ENCODE results near the gene CTAG1A. TPM values are rescaled to one million over a fixed set of nuclear protein-coding genes. Genes with fewer than 3 reads are reported as not detected.
A peak's percentile ranks its signal among the peaks of the same experiment; 100 is the strongest.
"Not testable (repeated sequence)": the region's sequence is repeated elsewhere in the genome, so short reads cannot be mapped to it uniquely, and the experiment has no call there.

CTAG1A gene
- total RNA-seq, 2 experiments from 2014 or later = not detected

- Mint-ChIP-seq H3K4me1 (peaks cover 56% of the 10 kb centered on the region), H3K36me3 (ENCODE audit: low read depth) (peaks cover 36% of the 10 kb centered on the region), H3K4me3 (peak within 1 kb of the TSS; percentile 90), H3K27ac (peak within 1 kb of the TSS; percentile 87), H3K9me3 (no peaks in the 10 kb centered on the region), H3K27me3 (no peaks in the 10 kb centered on the region)
- CTCF ChIA-PET = no interaction called here
- DNase-seq = peak; percentile 89
- POLR2A ChIA-PET = interaction anchor here (0.7 to 3.9 kb wide), 12 partner anchors 11 to 620 kb away, joined by 3 to 14 read pairs (median 4); partner anchors contain the start of genes DKC1, FAM3A, RPL10 and SLC10A3
These were observed 37.5 kb upstream of the CTAG1A start, which contains the start of gene IKBKG for GRCh38 chrX:154547245-154548027. Gene IKBKG, plus strand, starts transcription at chrX:154547620. Its CDS starts 4,383 bp downstream, at chrX:154552003.

- H3K27me3 Mint-ChIP-seq = no peaks in the 10 kb centered on the region
- H3K9me3 Mint-ChIP-seq = no peaks in the 10 kb centered on the region
- peaks cover 31% of the 10 kb centered on the region for H3K36me3 Mint-ChIP-seq (ENCODE audit: low read depth)
- no peak for DNase-seq
- ChIA-PET POLR2A (interaction anchor here (0.7 to 1.8 kb wide), 9 partner anchors 11 to 621 kb away, joined by 3 to 8 read pairs (median 4); partner anchors contain the start of genes DKC1, FAM3A, RPL10 and SLC10A3), CTCF (no interaction called here)
- peaks cover 51% of the 10 kb centered on the region for H3K4me1 Mint-ChIP-seq
- H3K27ac Mint-ChIP-seq = peak overlapping the region; percentile 87
- peak overlapping the region; percentile 90 for H3K4me3 Mint-ChIP-seq
These were observed 37.0 kb upstream of the CTAG1A start for GRCh38 chrX:154548028-154548316.

- DNase-seq = no peak
- Mint-ChIP-seq H3K4me3 (peak overlapping the region; percentile 45), H3K27ac (peak overlapping the region; percentile 53), H3K9me3 (no peaks in the 10 kb centered on the region), H3K36me3 (ENCODE audit: low read depth) (peaks cover 38% of the 10 kb centered on the region), H3K27me3 (no peaks in the 10 kb centered on the region), H3K4me1 (peaks cover 47% of the 10 kb centered on the region)
- CTCF ChIA-PET = no interaction called here
- POLR2A ChIA-PET = no interaction called here
These were observed 35.2 kb upstream of the CTAG1A start for GRCh38 chrX:154549766-154550165.

GRCh38 chrX:154552112-154552806 lies 32.7 kb upstream of the CTAG1A start:
- peaks cover 38% of the 10 kb centered on the region for H3K36me3 Mint-ChIP-seq (ENCODE audit: low read depth)
- H3K4me3 Mint-ChIP-seq, DNase-seq, H3K27ac Mint-ChIP-seq, CTCF ChIA-PET, POLR2A ChIA-PET, H3K9me3 Mint-ChIP-seq, H3K27me3 Mint-ChIP-seq: not testable (repeated sequence)
- H3K4me1 Mint-ChIP-seq = peaks cover 38% of the 10 kb centered on the region

GRCh38 chrX:154558060-154558690 lies 26.8 kb upstream of the CTAG1A start:
- DNase-seq, H3K27ac Mint-ChIP-seq, CTCF ChIA-PET, H3K27me3 Mint-ChIP-seq, H3K9me3 Mint-ChIP-seq, H3K4me3 Mint-ChIP-seq, POLR2A ChIA-PET: not testable (repeated sequence)
- peaks cover 11% of the 10 kb centered on the region for H3K4me1 Mint-ChIP-seq
- peaks cover 15% of the 10 kb centered on the region for H3K36me3 Mint-ChIP-seq (ENCODE audit: low read depth)

GRCh38 chrX:154558896-154559295 lies 26.0 kb upstream of the CTAG1A start:
- H3K9me3 Mint-ChIP-seq, H3K27ac Mint-ChIP-seq, H3K27me3 Mint-ChIP-seq, CTCF ChIA-PET, POLR2A ChIA-PET, DNase-seq, H3K4me3 Mint-ChIP-seq, H3K4me1 Mint-ChIP-seq: not testable (repeated sequence)
- H3K36me3 Mint-ChIP-seq (ENCODE audit: low read depth) = peaks cover 11% of the 10 kb centered on the region

- CTCF ChIA-PET; H3K4me1 Mint-ChIP-seq; POLR2A ChIA-PET; H3K27ac Mint-ChIP-seq; H3K27me3 Mint-ChIP-seq; H3K4me3 Mint-ChIP-seq; DNase-seq; H3K9me3 Mint-ChIP-seq; H3K36me3 Mint-ChIP-seq (ENCODE audit: low read depth): not testable (repeated sequence)
These were observed 24.6 kb upstream of the CTAG1A start for GRCh38 chrX:154560326-154560725.

GRCh38 chrX:154562295-154562694 lies 22.6 kb upstream of the CTAG1A start:
- H3K27me3 Mint-ChIP-seq; DNase-seq; H3K4me1 Mint-ChIP-seq; POLR2A ChIA-PET; H3K27ac Mint-ChIP-seq; H3K4me3 Mint-ChIP-seq; CTCF ChIA-PET; H3K36me3 Mint-ChIP-seq (ENCODE audit: low read depth); H3K9me3 Mint-ChIP-seq: not testable (repeated sequence)

GRCh38 chrX:154570361-154570760 lies 14.6 kb upstream of the CTAG1A start:
- H3K4me1 Mint-ChIP-seq; DNase-seq; H3K4me3 Mint-ChIP-seq; H3K9me3 Mint-ChIP-seq; POLR2A ChIA-PET; H3K27ac Mint-ChIP-seq; CTCF ChIA-PET; H3K36me3 Mint-ChIP-seq (ENCODE audit: low read depth); H3K27me3 Mint-ChIP-seq: not testable (repeated sequence)

- H3K9me3 Mint-ChIP-seq; H3K36me3 Mint-ChIP-seq (ENCODE audit: low read depth); CTCF ChIA-PET; DNase-seq; H3K4me3 Mint-ChIP-seq; H3K27ac Mint-ChIP-seq; POLR2A ChIA-PET; H3K27me3 Mint-ChIP-seq; H3K4me1 Mint-ChIP-seq: not testable (repeated sequence)
These were observed 11.9 kb upstream of the CTAG1A start for GRCh38 chrX:154573061-154573460.

- H3K9me3 Mint-ChIP-seq; H3K27me3 Mint-ChIP-seq; H3K4me1 Mint-ChIP-seq; H3K27ac Mint-ChIP-seq; CTCF ChIA-PET; H3K36me3 Mint-ChIP-seq (ENCODE audit: low read depth); DNase-seq; POLR2A ChIA-PET; H3K4me3 Mint-ChIP-seq: not testable (repeated sequence)
These were observed 9.9 kb upstream of the CTAG1A start for GRCh38 chrX:154575076-154575475.

- H3K36me3 Mint-ChIP-seq (ENCODE audit: low read depth); CTCF ChIA-PET; H3K27me3 Mint-ChIP-seq; H3K9me3 Mint-ChIP-seq; H3K4me3 Mint-ChIP-seq; H3K4me1 Mint-ChIP-seq; H3K27ac Mint-ChIP-seq; POLR2A ChIA-PET; DNase-seq: not testable (repeated sequence)
These were observed 1.9 kb upstream of the CTAG1A start for GRCh38 chrX:154582994-154583393.

- H3K27ac Mint-ChIP-seq; H3K4me1 Mint-ChIP-seq; H3K9me3 Mint-ChIP-seq; POLR2A ChIA-PET; CTCF ChIA-PET; H3K36me3 Mint-ChIP-seq (ENCODE audit: low read depth); H3K4me3 Mint-ChIP-seq; DNase-seq: not testable (repeated sequence)
- peaks cover 10% of the 10 kb centered on the region for H3K27me3 Mint-ChIP-seq
These were observed 5.5 kb downstream of the CTAG1A start for GRCh38 chrX:154590415-154590814.
